Endodermal cell (in vitro differentiated cells): Measurements from ENCODE around the gene WNT5A. TPM values are rescaled to one million over a fixed set of nuclear protein-coding genes. Genes with fewer than 3 reads are reported as not detected.

Experiments
- DNase-seq: peaks from one replicate; pipeline ENCODE4 v3.0.0-alpha.2; 2017
- H3K27ac ChIP-seq: 2 replicates; pipeline ENCODE4 v1.5.1; 2013; ENCODE audit warnings: mild to moderate bottlenecking, low read depth, low read length, moderate library complexity
- H3K27me3 ChIP-seq: 2 replicates; pipeline ENCODE4 v1.6.1; 2013; ENCODE audit warnings: mild to moderate bottlenecking, low read length, moderate library complexity; ENCODE audit not compliant: insufficient read depth, control insufficient read depth, poor library complexity, severe bottlenecking
- H3K36me3 ChIP-seq: 2 replicates; pipeline ENCODE4 v1.7.0; 2013; ENCODE audit warnings: mild to moderate bottlenecking, low read length, moderate library complexity; ENCODE audit not compliant: control insufficient read depth, insufficient read depth
- H3K4me1 ChIP-seq: one replicate; pipeline ENCODE4 v1.7.0; 2013; ENCODE audit warnings: low read length; ENCODE audit not compliant: control insufficient read depth, insufficient read depth
- H3K4me3 ChIP-seq: 2 replicates; pipeline ENCODE4 v1.5.1; 2013; ENCODE audit warnings: mild to moderate bottlenecking, low read length, moderate library complexity
- H3K9ac ChIP-seq: 2 replicates; pipeline ENCODE4 v1.6.1; 2013; ENCODE audit warnings: mild to moderate bottlenecking, low read length, moderate library complexity; ENCODE audit not compliant: poor library complexity, severe bottlenecking; ENCODE audit errors: extremely low read depth
- H3K9me3 ChIP-seq: 2 replicates; pipeline ENCODE4 v1.6.1; 2013; ENCODE audit warnings: mild to moderate bottlenecking, low read length, moderate library complexity; ENCODE audit not compliant: control insufficient read depth
- H3K27ac Mint-ChIP-seq: 2 replicates; pipeline ENCODE4 v1.8.0; 2020; ENCODE audit warnings: mixed read lengths
- H3K27me3 Mint-ChIP-seq: 2 replicates; pipeline ENCODE4 v1.8.0; 2021; ENCODE audit warnings: mild to moderate bottlenecking, mixed read lengths; ENCODE audit not compliant: insufficient read depth
- H3K36me3 Mint-ChIP-seq: 2 replicates; pipeline ENCODE4 v1.8.0; 2020; ENCODE audit warnings: low read depth, mixed read lengths
- H3K4me1 Mint-ChIP-seq: 2 replicates; pipeline ENCODE4 v1.8.0; 2020; ENCODE audit warnings: mixed read lengths
- H3K4me3 Mint-ChIP-seq: 2 replicates; pipeline ENCODE4 v1.8.0; 2020; ENCODE audit warnings: mild to moderate bottlenecking, moderate library complexity, mixed read lengths
- H3K9me3 Mint-ChIP-seq: 2 replicates; pipeline ENCODE4 v1.8.0; 2020; ENCODE audit warnings: mild to moderate bottlenecking, mixed read lengths
- WGBS, 2 experiments: methylation state at CpG; one replicate each; pipeline versions ENCODE4 v1.1.5 to v1.1.7; 2013; ENCODE audit warnings: missing lambda C conversion rate in 2 of 2, mixed read lengths in 1 of 2; ENCODE audit not compliant: insufficient coverage in 1 of 2, insufficient read length in 1 of 2; 5-methylcytosine and 5-hydroxymethylcytosine counted together
- total RNA-seq, 2 donors: library from RNA; stranded (reverse); fragmentation: NEBNext Ultra II Directional in 1 of 2; extraction: Animal tissue kit (Norgen Biotek cat#: 25700) in 1 of 2; gene quantifications; 2 replicates in 1 of 2; 3 replicates in 1 of 2; pipeline ENCODE4 v1.2.1, GENCODE V29; 2021
- TF ChIP-seq, protein P1 (sequence below): fragments of 200-600 bp; sonication (generic); conservative IDR thresholded peaks from 2 replicates; pipeline ENCODE4 v1.5.0; 2021; ENCODE audit warnings: antibody characterized with exemption, mild to moderate bottlenecking

Gene WNT5A
- total RNA-seq, 2 donors from 2014 or later = 0.92 to 1.4 TPM

DNA sequence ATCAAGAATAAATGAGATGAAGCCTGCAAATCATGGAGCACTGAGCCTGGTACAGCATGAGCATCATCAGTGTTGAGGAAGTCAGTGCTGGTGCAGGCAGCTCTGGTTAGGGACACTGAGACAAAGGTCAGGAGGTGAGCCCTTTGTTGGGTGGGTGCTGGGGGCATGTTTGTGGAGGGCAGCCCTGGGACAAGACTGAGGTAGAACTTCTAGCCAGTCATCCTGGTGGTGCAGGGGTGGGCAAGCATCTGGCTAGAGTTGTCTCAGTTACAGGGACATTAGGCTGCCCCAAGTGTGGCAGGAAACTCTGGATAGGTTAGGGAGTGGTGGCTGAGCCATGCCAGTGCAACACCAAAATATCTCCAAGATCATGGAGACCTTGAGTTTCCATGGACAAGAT, 27.3 kb downstream of the WNT5A start:
- Histone ChIP-seq H3K4me1 (no peaks in the 10 kb centered on the region), H3K36me3 (no peaks in the 10 kb centered on the region), H3K9me3 (no peaks in the 10 kb centered on the region), H3K9ac (no peak overlapping the region), H3K4me3 (no peak overlapping the region), H3K27ac (no peak overlapping the region), H3K27me3 (peaks cover 7% of the 10 kb centered on the region)
- no peak for DNase-seq
- H3K4me1 Mint-ChIP-seq = peaks cover 8% of the 10 kb centered on the region
- H3K27me3 Mint-ChIP-seq = peaks cover 33% of the 10 kb centered on the region
- no peaks in the 10 kb centered on the region for H3K9me3 Mint-ChIP-seq
- TF ChIP-seq, protein P1, sequence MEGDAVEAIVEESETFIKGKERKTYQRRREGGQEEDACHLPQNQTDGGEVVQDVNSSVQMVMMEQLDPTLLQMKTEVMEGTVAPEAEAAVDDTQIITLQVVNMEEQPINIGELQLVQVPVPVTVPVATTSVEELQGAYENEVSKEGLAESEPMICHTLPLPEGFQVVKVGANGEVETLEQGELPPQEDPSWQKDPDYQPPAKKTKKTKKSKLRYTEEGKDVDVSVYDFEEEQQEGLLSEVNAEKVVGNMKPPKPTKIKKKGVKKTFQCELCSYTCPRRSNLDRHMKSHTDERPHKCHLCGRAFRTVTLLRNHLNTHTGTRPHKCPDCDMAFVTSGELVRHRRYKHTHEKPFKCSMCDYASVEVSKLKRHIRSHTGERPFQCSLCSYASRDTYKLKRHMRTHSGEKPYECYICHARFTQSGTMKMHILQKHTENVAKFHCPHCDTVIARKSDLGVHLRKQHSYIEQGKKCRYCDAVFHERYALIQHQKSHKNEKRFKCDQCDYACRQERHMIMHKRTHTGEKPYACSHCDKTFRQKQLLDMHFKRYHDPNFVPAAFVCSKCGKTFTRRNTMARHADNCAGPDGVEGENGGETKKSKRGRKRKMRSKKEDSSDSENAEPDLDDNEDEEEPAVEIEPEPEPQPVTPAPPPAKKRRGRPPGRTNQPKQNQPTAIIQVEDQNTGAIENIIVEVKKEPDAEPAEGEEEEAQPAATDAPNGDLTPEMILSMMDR = no peak
- H3K27ac Mint-ChIP-seq = no peak overlapping the region
- H3K4me3 Mint-ChIP-seq = no peak overlapping the region
- H3K36me3 Mint-ChIP-seq = no peaks in the 10 kb centered on the region

DNA sequence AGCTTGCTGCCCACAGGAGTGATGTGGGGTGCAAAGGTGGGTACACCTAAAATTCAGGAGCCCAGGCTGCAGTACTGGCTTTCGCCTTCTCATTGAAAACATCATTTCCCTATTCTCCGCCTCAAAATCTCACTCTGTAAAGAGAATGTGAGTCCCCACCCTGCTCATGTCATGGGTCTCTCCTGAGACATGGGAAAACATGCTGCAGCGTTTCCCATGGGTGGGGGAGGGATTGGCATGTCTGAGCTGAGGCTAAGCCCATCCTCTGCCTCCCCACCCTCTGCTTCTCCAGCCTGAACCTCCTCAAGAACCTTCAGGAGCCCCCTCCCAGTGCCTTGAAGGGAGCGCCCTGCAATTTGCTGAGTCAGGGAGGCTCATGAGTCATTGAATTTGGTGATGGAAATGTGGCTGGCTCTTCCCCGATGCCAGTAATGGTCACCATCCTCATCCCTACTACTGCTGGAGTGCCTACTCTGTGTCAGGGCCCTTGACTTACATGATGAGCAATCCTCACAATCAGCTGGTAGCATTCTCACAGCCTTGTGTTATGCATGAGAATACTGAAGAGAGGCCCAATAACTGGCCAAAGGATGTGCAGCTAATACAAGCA, 28.8 kb downstream of the WNT5A start:
- peaks cover 42% of the 10 kb centered on the region for H3K27me3 Mint-ChIP-seq

DNA sequence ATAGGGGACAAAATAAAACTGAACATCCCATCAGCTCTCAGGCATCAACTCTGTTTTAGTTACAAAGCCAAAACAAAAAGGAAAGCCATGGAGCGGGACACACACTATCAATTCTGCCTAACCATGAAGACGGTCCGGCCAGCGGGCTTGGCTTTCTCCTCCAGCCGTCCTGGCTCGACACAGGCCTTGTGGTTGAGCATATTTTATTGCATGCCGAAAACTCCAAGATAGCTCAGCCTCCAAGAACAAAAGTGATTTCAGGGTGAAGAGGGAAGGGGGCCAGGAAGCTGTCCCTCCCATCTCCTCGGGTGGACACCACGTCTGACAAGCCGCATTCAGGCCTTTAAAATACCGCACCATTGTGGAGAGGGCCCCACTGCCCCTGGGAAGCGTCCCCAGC, 31.2 kb downstream of the WNT5A start:
- Histone ChIP-seq H3K9ac (no peak overlapping the region), H3K4me3 (no peak overlapping the region), H3K9me3 (no peaks in the 10 kb centered on the region), H3K27me3 (peaks cover 23% of the 10 kb centered on the region), H3K27ac (no peak overlapping the region), H3K4me1 (no peaks in the 10 kb centered on the region), H3K36me3 (no peaks in the 10 kb centered on the region)
- no peaks in the 10 kb centered on the region for H3K9me3 Mint-ChIP-seq
- TF ChIP-seq, protein P1 = no peak
- no peak overlapping the region for H3K27ac Mint-ChIP-seq
- peaks cover 8% of the 10 kb centered on the region for H3K4me1 Mint-ChIP-seq
- no peak for DNase-seq
- H3K4me3 Mint-ChIP-seq = no peak overlapping the region
- WGBS, 2 experiments = 90 to 92% methylated on average over 10 to 12 of the region's 12 CpGs
- H3K27me3 Mint-ChIP-seq = peaks cover 48% of the 10 kb centered on the region
- H3K36me3 Mint-ChIP-seq = no peaks in the 10 kb centered on the region

More for the DNA sequence above, 28.8 kb downstream of the WNT5A start:
- no peaks in the 10 kb centered on the region for H3K36me3 ChIP-seq
- no peak overlapping the region for H3K4me3 ChIP-seq
- no peak for DNase-seq
- H3K4me1 Mint-ChIP-seq = peaks cover 8% of the 10 kb centered on the region
- no peak overlapping the region for H3K4me3 Mint-ChIP-seq
- H3K27ac Mint-ChIP-seq = no peak overlapping the region
- no peaks in the 10 kb centered on the region for H3K4me1 ChIP-seq
- H3K9me3 ChIP-seq = no peaks in the 10 kb centered on the region
- peaks cover 13% of the 10 kb centered on the region for H3K27me3 ChIP-seq
- H3K36me3 Mint-ChIP-seq = no peaks in the 10 kb centered on the region
- H3K27ac ChIP-seq = no peak overlapping the region
- TF ChIP-seq, protein P1 = no peak
- no peak overlapping the region for H3K9ac ChIP-seq
- no peaks in the 10 kb centered on the region for H3K9me3 Mint-ChIP-seq
- WGBS, 2 experiments = 75% methylated on average over 5 of the region's 5 CpGs; no CpG with 5 or more reads in 1 of the 2 experiments
